ENCODE measurements around the gene TLCD1. TPM values are rescaled to one million over a fixed set of nuclear protein-coding genes. Genes with fewer than 3 reads are reported as not detected.

TLCD1 gene
- total RNA-seq, 2 donors from 2014 or later: 2.0 to 3.1 TPM

- ATAC-seq (no peak), DNase-seq (no peak)
- intact Hi-C loops (cut with DNase I): no loop called here
- peaks cover 8% of the 10 kb centered on the region for H3K4me1 ChIP-seq
- H3K4me3 ChIP-seq: no peak overlapping the region
- no peaks in the 10 kb centered on the region for H3K27me3 ChIP-seq
- 46 to 73% methylated on average over 2 to 6 of the region's 7 CpGs for WGBS, 2 donors
- peaks cover 0 to 12% of the 10 kb centered on the region in 2 donors for H3K36me3 ChIP-seq (replicated peaks in 1 of 2; ENCODE audit: insufficient read depth in 1 of 2, low read depth in 2 of 2)
- no peaks in the 10 kb centered on the region for H3K9me3 ChIP-seq
- no peak for TF ChIP-seq POLR2A (IDR thresholded peaks at IDR 0.05)
- no peak for TF ChIP-seq CTCF (IDR thresholded peaks at IDR 0.05)
- no peak overlapping the region for H3K27ac ChIP-seq
These were observed 19.3 kb downstream of the TLCD1 start for GRCh38 chr17:28706471-28707338.

- 66 to 71% methylated on average over 5 to 10 of the region's 10 CpGs for WGBS, 2 donors
- Histone ChIP-seq H3K4me1 (peaks cover 4% of the 10 kb centered on the region), H3K27me3 (no peaks in the 10 kb centered on the region), H3K36me3 (replicated peaks in 1 of 2; ENCODE audit: insufficient read depth in 1 of 2, low read depth in 2 of 2) (peaks cover 0 to 21% of the 10 kb centered on the region in 2 donors), H3K27ac (no peak overlapping the region), H3K9me3 (no peaks in the 10 kb centered on the region), H3K4me3 (no peak overlapping the region)
- TF ChIP-seq CTCF (IDR thresholded peaks at IDR 0.05) (no peak), POLR2A (IDR thresholded peaks at IDR 0.05) (no peak)
- no peak for ATAC-seq
- no peak for DNase-seq
- intact Hi-C loops (cut with DNase I): no loop called here
These were observed 20.2 kb downstream of the TLCD1 start for GRCh38 chr17:28705728-28706334.

- H3K27ac ChIP-seq: no peak overlapping the region
- no peak for DNase-seq
These were observed 20.9 kb downstream of the TLCD1 start for GRCh38 chr17:28705074-28705659.

GRCh38 chr17:28704219-28704858, 21.7 kb downstream of the TLCD1 start:
- Histone ChIP-seq H3K27ac (no peak overlapping the region), H3K4me3 (no peak overlapping the region), H3K4me1 (no peaks in the 10 kb centered on the region), H3K9me3 (no peaks in the 10 kb centered on the region), H3K36me3 (replicated peaks in 1 of 2; ENCODE audit: insufficient read depth in 1 of 2, low read depth in 2 of 2) (peaks cover 0 to 33% of the 10 kb centered on the region in 2 donors), H3K27me3 (no peaks in the 10 kb centered on the region)
- intact Hi-C loops (cut with DNase I): no loop called here
- no peak for ATAC-seq
- no peak for DNase-seq
- TF ChIP-seq POLR2A (IDR thresholded peaks at IDR 0.05): no peak
- no peak for TF ChIP-seq CTCF (IDR thresholded peaks at IDR 0.05)
- 78 to 91% methylated on average over 10 to 14 of the region's 14 CpGs for WGBS, 2 donors

More at GRCh38 chr17:28705074-28705659, 20.9 kb downstream of the TLCD1 start:
- TF ChIP-seq POLR2A (IDR thresholded peaks at IDR 0.05) (no peak), CTCF (IDR thresholded peaks at IDR 0.05) (no peak)
- H3K9me3 ChIP-seq: no peaks in the 10 kb centered on the region
- peaks cover 0 to 25% of the 10 kb centered on the region in 2 donors for H3K36me3 ChIP-seq (replicated peaks in 1 of 2; ENCODE audit: insufficient read depth in 1 of 2, low read depth in 2 of 2)
- ATAC-seq: no peak
- WGBS, 2 donors: 78 to 87% methylated on average over 4 to 5 of the region's 5 CpGs
- H3K27me3 ChIP-seq: no peaks in the 10 kb centered on the region
- no peaks in the 10 kb centered on the region for H3K4me1 ChIP-seq
- H3K4me3 ChIP-seq: no peak overlapping the region
- intact Hi-C loops (cut with DNase I): no loop called here

Data from body of pancreas (tissue), 4 donors.